H1 (cell line): ENCODE measurements around the gene RNF26. TPM values are rescaled to one million over a fixed set of nuclear protein-coding genes. Genes with fewer than 3 reads are reported as not detected.

Experiments
- CTCF ChIA-PET: fragments of 300-600 bp; sonication (Branson Sonifier 250); formaldehyde crosslinking; loops from one replicate; lab custom pipeline; 2021; ENCODE audit not compliant: partially characterized antibody; lab: Charles Lee
- POLR2A ChIA-PET: fragments of 300-600 bp; sonication (Branson Sonifier 250); formaldehyde crosslinking; loops from one replicate; lab custom pipeline; 2021; ENCODE audit warnings: inconsistent platforms; ENCODE audit not compliant: partially characterized antibody; lab: Charles Lee
- DNase-seq, 2 experiments: peaks; one replicate each; pipeline versions ENCODE4 v3.0.0 to v3.0.0-alpha.2; 2010 to 2022; ENCODE audit warnings: low spot score in 2 of 2, low read depth in 1 of 2, mixed read lengths in 1 of 2
- FAIRE-seq: peaks from 2 replicates; lab custom pipeline; 2011; peaks lifted over from hg19 to GRCh38; lab: Jason Lieb, UNC
- H2AFZ ChIP-seq: 2 replicates; pipeline ENCODE4 v1.8.1; 2012; ENCODE audit warnings: low read length, inconsistent platforms
- H2AK5ac ChIP-seq: 2 replicates; pipeline ENCODE4 v1.6.1; 2013; ENCODE audit warnings: low read depth, low read length
- H2BK120ac ChIP-seq: replicated peaks from 2 replicates; pipeline ENCODE3; 2013; ENCODE audit warnings: low read depth, low read length, inconsistent platforms
- H2BK12ac ChIP-seq: 2 replicates; pipeline ENCODE4 v1.6.1; 2013; ENCODE audit warnings: low read depth, low read length
- H2BK15ac ChIP-seq: 2 replicates; pipeline ENCODE4 v1.6.1; 2013; ENCODE audit warnings: low read length
- H2BK20ac ChIP-seq: 2 replicates; pipeline ENCODE4 v1.6.1; 2013; ENCODE audit warnings: low read length
- H2BK5ac ChIP-seq: 2 replicates; pipeline ENCODE4 v1.6.1; 2013; ENCODE audit warnings: low read depth, low read length
- H3K14ac ChIP-seq: 2 replicates; pipeline ENCODE4 v1.6.1; 2013; ENCODE audit warnings: inconsistent platforms; ENCODE audit not compliant: insufficient read length
- H3K18ac ChIP-seq: 2 replicates; pipeline ENCODE4 v1.6.1; 2013; ENCODE audit warnings: low read length; ENCODE audit errors: extremely low read depth
- H3K23ac ChIP-seq: 2 replicates; pipeline ENCODE4 v1.6.1; 2013; ENCODE audit warnings: inconsistent platforms; ENCODE audit not compliant: insufficient read length
- H3K23me2 ChIP-seq: 2 replicates; pipeline ENCODE4 v1.6.1; 2013; ENCODE audit warnings: low read depth, low read length
- H3K27ac ChIP-seq: 2 replicates; pipeline ENCODE4 v1.6.1; 2011; ENCODE audit warnings: low read depth, low read length, inconsistent platforms
- H3K27me3 ChIP-seq, 4 experiments: replicated peaks in 1 of 4; 1 replicate in 1 of 4; 2 replicates in 3 of 4; pipeline versions ENCODE4 v1.6.1 to v1.8.1; 2011 to 2013; ENCODE audit warnings: low read length in 3 of 4, mild to moderate bottlenecking in 3 of 4, inconsistent platforms in 2 of 4, mixed read lengths in 2 of 4, moderate library complexity in 1 of 4; ENCODE audit not compliant: control insufficient read depth in 3 of 4, insufficient read depth in 3 of 4; ENCODE audit errors: extremely low read depth in 1 of 4
- H3K36me3 ChIP-seq, 4 experiments: 2 replicates each; pipeline versions ENCODE4 v1.6.1 to v1.8.1; 2011 to 2013; ENCODE audit warnings: mild to moderate bottlenecking in 4 of 4, low read length in 3 of 4, moderate library complexity in 2 of 4, control low read depth in 1 of 4, inconsistent platforms in 1 of 4; ENCODE audit not compliant: insufficient read depth in 4 of 4, control insufficient read depth in 2 of 4
- H3K4ac ChIP-seq: replicated peaks from 2 replicates; pipeline ENCODE3; 2013; ENCODE audit warnings: low read length, low read depth, mixed read lengths, inconsistent platforms; ENCODE audit not compliant: insufficient read length
- H3K4me1 ChIP-seq, 4 experiments: replicated peaks in 1 of 4; 1 replicate in 1 of 4; 2 replicates in 3 of 4; pipeline versions ENCODE4 v1.6.1 to v1.8.1; 2011 to 2013; ENCODE audit warnings: low read length in 3 of 4, inconsistent platforms in 2 of 4, mixed read lengths in 1 of 4; ENCODE audit not compliant: insufficient read depth in 4 of 4, control insufficient read depth in 3 of 4
- H3K4me2 ChIP-seq, 2 experiments: 2 replicates each; pipeline versions ENCODE4 v1.6.1 to v1.8.1; 2011 to 2013; ENCODE audit warnings: low read depth in 2 of 2, low read length in 2 of 2, control low read depth in 1 of 2, inconsistent platforms in 1 of 2, mild to moderate bottlenecking in 1 of 2; ENCODE audit not compliant: insufficient read depth in 1 of 2
- H3K4me3 ChIP-seq, 4 experiments: fragments of 200-600, 300-600 bp in 1 of 4; sonication (generic), shearing (Covaris generic), sonication (Bioruptor Twin) in 1 of 4; 2 replicates each; pipeline versions ENCODE4 v1.5.1 to v1.8.1; 2011 to 2016; ENCODE audit warnings: low read length in 4 of 4, low read depth in 3 of 4, control low read depth in 2 of 4, inconsistent platforms in 2 of 4, mild to moderate bottlenecking in 2 of 4, mixed read lengths in 1 of 4, moderate library complexity in 1 of 4; ENCODE audit not compliant: insufficient read depth in 2 of 4; ENCODE audit errors: extremely low read depth in 1 of 4
- H3K56ac ChIP-seq: replicated peaks from 2 replicates; pipeline ENCODE3; 2013; ENCODE audit warnings: low read depth, mild to moderate bottlenecking, mixed read lengths, low read length, inconsistent platforms; ENCODE audit not compliant: insufficient read length
- H3K79me1 ChIP-seq: 2 replicates; pipeline ENCODE4 v1.6.1; 2013; ENCODE audit warnings: low read depth, low read length, control low read depth
- H3K79me2 ChIP-seq, 2 experiments: 2 replicates each; pipeline versions ENCODE4 v1.6.1 to v1.8.1; 2012 to 2013; ENCODE audit warnings: low read length in 2 of 2, mild to moderate bottlenecking in 2 of 2, inconsistent platforms in 1 of 2; ENCODE audit not compliant: insufficient read depth in 2 of 2, control insufficient read depth in 1 of 2
- H3K9ac ChIP-seq, 4 experiments: replicated peaks in 1 of 4; 1 replicate in 1 of 4; 2 replicates in 3 of 4; pipeline versions ENCODE4 v1.6.1 to v1.8.1; 2011 to 2013; ENCODE audit warnings: low read depth in 3 of 4, low read length in 3 of 4, control low read depth in 2 of 4, mild to moderate bottlenecking in 2 of 4, moderate library complexity in 2 of 4, inconsistent platforms in 1 of 4; ENCODE audit errors: extremely low read depth in 1 of 4
- H3K9me3 ChIP-seq, 2 experiments: 2 replicates each; pipeline versions ENCODE4 v1.6.1 to v1.8.1; 2012 to 2013; ENCODE audit warnings: mild to moderate bottlenecking in 2 of 2, moderate library complexity in 2 of 2, control low read depth in 1 of 2, inconsistent platforms in 1 of 2, low read depth in 1 of 2, low read length in 1 of 2, mixed read lengths in 1 of 2; ENCODE audit not compliant: insufficient read depth in 2 of 2
- H4K20me1 ChIP-seq, 2 experiments: replicated peaks in 1 of 2; 2 replicates each; pipeline versions ENCODE3 to v1.8.1; 2011 to 2013; ENCODE audit warnings: inconsistent platforms in 2 of 2, low read length in 2 of 2, mild to moderate bottlenecking in 1 of 2; ENCODE audit not compliant: insufficient read depth in 2 of 2, control insufficient read depth in 1 of 2
- H4K5ac ChIP-seq: 2 replicates; pipeline ENCODE4 v1.6.1; 2013; ENCODE audit warnings: low read length, low read depth, mixed read lengths, inconsistent platforms; ENCODE audit not compliant: insufficient read length
- H4K8ac ChIP-seq: 2 replicates; pipeline ENCODE4 v1.8.0; 2013; ENCODE audit warnings: mild to moderate bottlenecking, moderate library complexity, low read length, inconsistent platforms; ENCODE audit not compliant: insufficient read depth; ENCODE audit errors: extremely low read depth
- H4K91ac ChIP-seq: replicated peaks from 2 replicates; pipeline ENCODE3; 2013; ENCODE audit warnings: low read length, mixed read lengths, inconsistent platforms; ENCODE audit not compliant: insufficient read length
- BCL11A ChIP-seq, 2 experiments: IDR thresholded peaks; one replicate each; pipeline ENCODE4 v1.6.1; 2011; ENCODE audit warnings: low read depth in 2 of 2, low read length in 2 of 2, mild to moderate bottlenecking in 2 of 2
- GABPA ChIP-seq: IDR thresholded peaks from 2 replicates; pipeline ENCODE4 v1.6.1; 2011; ENCODE audit warnings: mild to moderate bottlenecking, low read length, moderate library complexity, borderline replicate concordance; ENCODE audit not compliant: insufficient read depth
- POLR2AphosphoS5 ChIP-seq: IDR thresholded peaks from 2 replicates; pipeline ENCODE4 v1.6.1; 2011; ENCODE audit warnings: low read depth, low read length
- RAD21 ChIP-seq, 2 experiments: IDR thresholded peaks in 1 of 2; conservative IDR thresholded peaks in 1 of 2; 2 replicates each; pipeline ENCODE4 v1.6.1; 2011; ENCODE audit warnings: low read depth in 2 of 2, low read length in 2 of 2, improper control_type of control experiment in 1 of 2, inconsistent platforms in 1 of 2, mild to moderate bottlenecking in 1 of 2, moderate library complexity in 1 of 2
- SP1 ChIP-seq: IDR thresholded peaks from 2 replicates; pipeline ENCODE4 v1.6.1; 2011; ENCODE audit warnings: low read depth, low read length
- SP4 ChIP-seq: IDR thresholded peaks from 2 replicates; pipeline ENCODE4 v1.6.1; 2012; ENCODE audit warnings: low read length, inconsistent platforms
- TEAD4 ChIP-seq: IDR thresholded peaks from 2 replicates; pipeline ENCODE4 v1.6.1; 2012; ENCODE audit warnings: low read depth, low read length, inconsistent platforms, mixed read lengths
- WGBS, 2 experiments: shearing (Covaris generic) in 1 of 2; methylation state at CpG; one replicate each; pipeline versions ENCODE4 v1.1.6 to v1.1.7; 2013 to 2015; ENCODE audit warnings: low lambda C conversion rate in 2 of 2, mixed read lengths in 2 of 2, inconsistent platforms in 1 of 2, low coverage in 1 of 2, missing lambda C conversion rate in 1 of 2; ENCODE audit not compliant: insufficient replicate concordance in 2 of 2, insufficient coverage in 1 of 2, insufficient read length in 1 of 2; ENCODE audit errors: extremely low coverage in 1 of 2, missing lambda C conversion rate in 1 of 2; 5-methylcytosine and 5-hydroxymethylcytosine counted together
- polyA plus RNA-seq, 7 experiments: library from polyadenylated mRNA; depleted of rRNA in 3 of 7; stranded (reverse) in 5 of 7; unstranded in 2 of 7; fragments of >200 nt in 5 of 7; fragments of 200-250 nt in 2 of 7; gene quantifications; 1 replicate in 5 of 7; 2 replicates in 1 of 7; 4 replicates in 1 of 7; pipeline versions ENCODE4 v1.2.1 to v1.2.3, GENCODE V29; 2011 to 2013; ENCODE audit warnings: missing spikeins in 2 of 7, mixed read lengths in 2 of 7
- total RNA-seq: library from RNA; stranded (reverse); fragmentation: NEBNext Ultra II Directional; extraction: Animal tissue kit (Norgen Biotek cat#: 25700); gene quantifications from 2 replicates; pipeline ENCODE4 v1.2.1, GENCODE V29; 2021
- TF ChIP-seq, protein P1 (sequence below): IDR thresholded peaks from 2 replicates; pipeline ENCODE4 v1.6.1; 2012; ENCODE audit warnings: inconsistent platforms
- TF ChIP-seq, protein P2 (sequence below): IDR thresholded peaks from 2 replicates; pipeline ENCODE4 v1.6.1; 2012; ENCODE audit warnings: inconsistent platforms

The RNF26 gene
- total and polyA plus RNA-seq, 2 of the 8 experiments (the other 6 are each of a cell fraction or from before 2014, with no cell fraction given): 82.7 to 84.0 TPM

DNA sequence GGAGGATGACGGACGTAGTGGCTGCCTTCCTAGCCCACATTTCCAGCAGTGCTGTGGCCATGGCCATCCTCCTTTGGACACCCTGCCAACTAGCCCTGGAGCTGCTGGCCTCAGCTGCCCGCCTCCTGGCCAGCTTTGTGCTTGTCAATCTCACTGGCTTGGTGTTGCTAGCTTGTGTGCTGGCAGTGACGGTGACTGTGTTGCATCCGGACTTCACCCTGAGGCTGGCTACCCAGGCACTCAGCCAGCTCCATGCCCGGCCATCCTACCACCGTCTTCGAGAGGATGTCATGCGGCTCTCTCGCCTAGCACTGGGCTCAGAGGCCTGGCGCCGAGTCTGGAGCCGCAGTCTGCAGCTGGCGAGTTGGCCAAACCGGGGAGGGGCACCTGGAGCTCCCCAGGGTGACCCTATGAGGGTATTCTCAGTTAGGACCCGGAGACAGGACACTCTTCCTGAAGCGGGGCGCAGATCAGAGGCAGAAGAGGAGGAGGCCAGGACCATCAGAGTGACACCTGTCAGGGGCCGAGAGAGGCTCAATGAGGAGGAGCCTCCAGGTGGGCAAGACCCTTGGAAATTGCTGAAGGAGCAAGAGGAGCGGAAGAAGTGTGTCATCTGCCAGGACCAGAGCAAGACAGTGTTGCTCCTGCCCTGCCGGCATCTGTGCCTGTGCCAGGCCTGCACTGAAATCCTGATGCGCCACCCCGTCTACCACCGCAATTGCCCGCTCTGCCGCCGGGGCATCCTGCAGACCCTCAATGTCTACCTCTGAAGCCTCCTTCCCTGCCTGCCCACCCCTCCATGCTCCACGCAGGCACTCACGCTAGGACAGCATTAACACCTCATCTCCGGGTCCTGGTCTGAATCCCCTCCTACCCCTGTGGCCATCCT, 1.6 kb downstream of the RNF26 start:
- Histone ChIP-seq H3K4me3 (peak overlapping the region; percentile 92 to 96 (median 96); a peak in 6 of 8 replicates), H2BK5ac (0 out of 2 replicates have a peak overlapping the region, but pooled peaks have one; percentile 24), H4K5ac (no peak overlapping the region), H3K4me1 (peaks cover 5 to 29% (median 20%) of the 10 kb centered on the region in 4 experiments), H3K27me3 (peaks cover 7 to 23% (median 19%) of the 10 kb centered on the region in 4 experiments), H4K20me1 (peaks cover 3 to 12% of the 10 kb centered on the region in 2 experiments), H3K9ac (no peak overlapping the region), H3K18ac (no peak overlapping the region), H3K23ac (no peak overlapping the region), H2AK5ac (no peak overlapping the region; the same call in 1 of the 2 replicates), H3K79me2 (peaks cover 5 to 26% of the 10 kb centered on the region in 2 experiments; a peak in 3 of 4 replicates), H2BK120ac (no peak overlapping the region), H3K14ac (no peak overlapping the region), H2BK20ac (no peak overlapping the region), H4K91ac (no peak overlapping the region), H2BK15ac (no peak overlapping the region), H3K27ac (no peak overlapping the region; the same call in 1 of the 2 replicates), H3K4ac (peak overlapping the region; percentile 35), H3K36me3 (peaks cover 0 to 6% (median 2%) of the 10 kb centered on the region in 4 experiments; a peak in 1 of 8 replicates), H3K23me2 (peaks cover 17% of the 10 kb centered on the region; the same call in 1 of the 2 replicates), H3K56ac (no peak overlapping the region), H2AFZ (no peak overlapping the region), H4K8ac (no peak overlapping the region), H3K79me1 (peaks cover 12% of the 10 kb centered on the region), H3K9me3 (no peaks in the 10 kb centered on the region), H2BK12ac (peak overlapping the region; percentile 23; the same call in 1 of the 2 replicates), H3K4me2 (peak overlapping the region; percentile 96 to 98; a peak in 3 of 4 replicates)
- 90% methylated on average over 27 of the region's 30 CpGs; no CpG with 5 or more reads in 1 of the 2 experiments for WGBS, 2 experiments
- no peak for DNase-seq
- ChIA-PET CTCF (interaction anchor here (0.7 to 20.0 kb wide), 6 partner anchors 15 to 788 kb away, joined by 3 to 415 read pairs (median 6); partner anchors contain the start of gene MCAM), POLR2A (interaction anchor here (2.6 to 3.9 kb wide), 4 partner anchors 13 to 20 kb away, joined by 15 to 29 read pairs (median 24); partner anchors contain the start of gene MCAM)
- no peak for FAIRE-seq
- TF ChIP-seq SP1 (no peak), TEAD4 (no peak), SP4 (no peak), RAD21 (IDR thresholded peaks at IDR 0.05 in 1 of 2, conservative IDR thresholded peaks at IDR 0.05 in 1 of 2; ENCODE audit: low read depth in 2 of 2, low read length in 2 of 2) (no peak), BCL11A (IDR thresholded peaks at IDR 0.05; ENCODE audit: low read depth in 2 of 2, low read length in 2 of 2) (no peak), GABPA (no peak), POLR2AphosphoS5 (no peak)
- TF ChIP-seq, protein P1, sequence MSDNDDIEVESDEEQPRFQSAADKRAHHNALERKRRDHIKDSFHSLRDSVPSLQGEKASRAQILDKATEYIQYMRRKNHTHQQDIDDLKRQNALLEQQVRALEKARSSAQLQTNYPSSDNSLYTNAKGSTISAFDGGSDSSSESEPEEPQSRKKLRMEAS: no peak
- TF ChIP-seq, protein P2, sequence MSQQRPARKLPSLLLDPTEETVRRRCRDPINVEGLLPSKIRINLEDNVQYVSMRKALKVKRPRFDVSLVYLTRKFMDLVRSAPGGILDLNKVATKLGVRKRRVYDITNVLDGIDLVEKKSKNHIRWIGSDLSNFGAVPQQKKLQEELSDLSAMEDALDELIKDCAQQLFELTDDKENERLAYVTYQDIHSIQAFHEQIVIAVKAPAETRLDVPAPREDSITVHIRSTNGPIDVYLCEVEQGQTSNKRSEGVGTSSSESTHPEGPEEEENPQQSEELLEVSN: no peak
